WTC11 (cell line): ENCODE results near the gene IVD. TPM values are rescaled to one million over a fixed set of nuclear protein-coding genes. Genes with fewer than 3 reads are reported as not detected.

Experiments
- ATAC-seq: fragments of 200-7000 bp; cut with Tn5 transposase; 2 replicates; pipeline ENCODE4 v1.10.0; 2021; ENCODE audit warnings: mild to moderate bottlenecking, moderate library complexity
- CTCF ChIA-PET: fragments of 300-600 bp; sonication (Branson Sonifier 250); formaldehyde crosslinking; loops from one replicate; lab custom pipeline; 2021; ENCODE audit warnings: antibody characterized with exemption; lab: Charles Lee
- POLR2A ChIA-PET: fragments of 350-600 bp; sonication (Branson Sonifier 250); formaldehyde crosslinking; loops from one replicate; lab custom pipeline; 2021; ENCODE audit warnings: antibody characterized with exemption; lab: Charles Lee
- DNase-seq: peaks from one replicate; pipeline ENCODE4 v3.0.0; 2021; ENCODE audit warnings: low spot score
- H3K27ac Mint-ChIP-seq: 2 replicates; pipeline ENCODE4 v1.8.0; 2021; ENCODE audit warnings: mixed read lengths
- H3K27me3 Mint-ChIP-seq: 2 replicates; pipeline ENCODE4 v1.8.0; 2021; ENCODE audit warnings: low read depth, mild to moderate bottlenecking, moderate library complexity, mixed read lengths
- H3K36me3 Mint-ChIP-seq: 2 replicates; pipeline ENCODE4 v1.8.0; 2021; ENCODE audit warnings: mixed read lengths
- H3K4me1 Mint-ChIP-seq: 2 replicates; pipeline ENCODE4 v1.8.0; 2022; ENCODE audit warnings: mixed read lengths
- H3K4me3 Mint-ChIP-seq: 2 replicates; pipeline ENCODE4 v1.8.0; 2021; ENCODE audit warnings: mild to moderate bottlenecking, moderate library complexity, mixed read lengths
- H3K9me3 Mint-ChIP-seq: 2 replicates; pipeline ENCODE4 v1.8.0; 2021; ENCODE audit warnings: mixed read lengths
- ATF1 ChIP-seq: sonication (generic); formaldehyde crosslinking; IDR thresholded peaks from 2 replicates; pipeline ENCODE4 v1.8.1; 2023; ENCODE audit warnings: mild to moderate bottlenecking, moderate library complexity, missing genetic modification reagents
- ATF3 ChIP-seq: sonication (generic); formaldehyde crosslinking; conservative IDR thresholded peaks from 2 replicates; pipeline ENCODE4 v1.8.1; 2022; ENCODE audit warnings: mild to moderate bottlenecking, missing genetic modification reagents
- ETV6 ChIP-seq: sonication (generic); formaldehyde crosslinking; IDR thresholded peaks from 2 replicates; pipeline ENCODE4 v1.8.1; 2022; ENCODE audit warnings: mild to moderate bottlenecking, missing genetic modification reagents
- FOXK1 ChIP-seq: sonication (generic); formaldehyde crosslinking; IDR thresholded peaks from 2 replicates; pipeline ENCODE4 v1.8.0; 2022; ENCODE audit warnings: mild to moderate bottlenecking, moderate library complexity, missing genetic modification reagents
- FOXP1 ChIP-seq: sonication (generic); formaldehyde crosslinking; IDR thresholded peaks from 2 replicates; pipeline ENCODE4 v1.8.0; 2022; ENCODE audit warnings: missing genetic modification reagents, mild to moderate bottlenecking, moderate library complexity, borderline replicate concordance
- GABPB1 ChIP-seq: sonication (generic); formaldehyde crosslinking; IDR thresholded peaks from 2 replicates; pipeline ENCODE4 v1.8.1; 2023; ENCODE audit warnings: mild to moderate bottlenecking, missing genetic modification reagents
- JUN ChIP-seq: sonication (generic); formaldehyde crosslinking; IDR thresholded peaks from 2 replicates; pipeline ENCODE4 v1.8.0; 2023; ENCODE audit warnings: mild to moderate bottlenecking, missing genetic modification reagents
- KAT7 ChIP-seq: sonication (generic); formaldehyde crosslinking; IDR thresholded peaks from 2 replicates; pipeline ENCODE4 v1.8.1; 2023; ENCODE audit warnings: missing genetic modification reagents, mild to moderate bottlenecking, borderline replicate concordance
- MLX ChIP-seq: sonication (generic); formaldehyde crosslinking; IDR thresholded peaks from 2 replicates; pipeline ENCODE4 v1.8.1; 2023; ENCODE audit warnings: mild to moderate bottlenecking, missing genetic modification reagents, moderate library complexity
- MYBL2 ChIP-seq: sonication (generic); formaldehyde crosslinking; IDR thresholded peaks from 2 replicates; pipeline ENCODE4 v1.8.1; 2023; ENCODE audit warnings: mild to moderate bottlenecking, moderate library complexity, missing genetic modification reagents
- NFE2L1 ChIP-seq: sonication (generic); formaldehyde crosslinking; IDR thresholded peaks from 2 replicates; pipeline ENCODE4 v1.8.1; 2023; ENCODE audit warnings: missing genetic modification reagents
- SMAD4 ChIP-seq: sonication (generic); formaldehyde crosslinking; IDR thresholded peaks from 2 replicates; pipeline ENCODE4 v1.8.0; 2022; ENCODE audit warnings: mild to moderate bottlenecking, missing genetic modification reagents
- SP1 ChIP-seq: sonication (generic); formaldehyde crosslinking; conservative IDR thresholded peaks from 2 replicates; pipeline ENCODE4 v1.8.1; 2022; ENCODE audit warnings: missing genetic modification reagents
- STAT6 ChIP-seq: sonication (generic); formaldehyde crosslinking; conservative IDR thresholded peaks from 2 replicates; pipeline ENCODE4 v1.8.1; 2023; ENCODE audit warnings: mild to moderate bottlenecking, low read depth, missing genetic modification reagents, moderate library complexity
- ZBTB43 ChIP-seq: sonication (generic); formaldehyde crosslinking; IDR thresholded peaks from 2 replicates; pipeline ENCODE4 v1.8.1; 2023; ENCODE audit warnings: mild to moderate bottlenecking, missing genetic modification reagents
- ZNF232 ChIP-seq: sonication (generic); formaldehyde crosslinking; IDR thresholded peaks from 2 replicates; pipeline ENCODE4 v1.8.0; 2022; ENCODE audit warnings: mild to moderate bottlenecking, missing genetic modification reagents
- ZNF317 ChIP-seq: sonication (generic); formaldehyde crosslinking; IDR thresholded peaks from 2 replicates; pipeline ENCODE4 v1.8.1; 2023; ENCODE audit warnings: low read depth, mild to moderate bottlenecking, moderate library complexity, missing genetic modification reagents, borderline replicate concordance
- ZNF416 ChIP-seq: fragments of 250-450 bp; sonication (Bioruptor Pico); IDR thresholded peaks from 2 replicates; pipeline ENCODE4 v1.9.0; 2021; ENCODE audit warnings: mild to moderate bottlenecking, inconsistent platforms
- total RNA-seq: library from RNA; stranded (reverse); gene quantifications from 3 replicates; pipeline ENCODE4 v1.2.3, GENCODE V29; 2021
- TF ChIP-seq, protein P1 (sequence below): sonication (generic); formaldehyde crosslinking; IDR thresholded peaks from 2 replicates; pipeline ENCODE4 v1.8.1; 2022; ENCODE audit warnings: mild to moderate bottlenecking, moderate library complexity, missing genetic modification reagents
- TF ChIP-seq, protein P2 (sequence below): sonication (generic); formaldehyde crosslinking; IDR thresholded peaks from 2 replicates; pipeline ENCODE4 v1.8.0; 2022; ENCODE audit warnings: mild to moderate bottlenecking, missing genetic modification reagents

Gene IVD
- total RNA-seq, 1 experiment from 2014 or later, result 96.1 TPM

DNA sequence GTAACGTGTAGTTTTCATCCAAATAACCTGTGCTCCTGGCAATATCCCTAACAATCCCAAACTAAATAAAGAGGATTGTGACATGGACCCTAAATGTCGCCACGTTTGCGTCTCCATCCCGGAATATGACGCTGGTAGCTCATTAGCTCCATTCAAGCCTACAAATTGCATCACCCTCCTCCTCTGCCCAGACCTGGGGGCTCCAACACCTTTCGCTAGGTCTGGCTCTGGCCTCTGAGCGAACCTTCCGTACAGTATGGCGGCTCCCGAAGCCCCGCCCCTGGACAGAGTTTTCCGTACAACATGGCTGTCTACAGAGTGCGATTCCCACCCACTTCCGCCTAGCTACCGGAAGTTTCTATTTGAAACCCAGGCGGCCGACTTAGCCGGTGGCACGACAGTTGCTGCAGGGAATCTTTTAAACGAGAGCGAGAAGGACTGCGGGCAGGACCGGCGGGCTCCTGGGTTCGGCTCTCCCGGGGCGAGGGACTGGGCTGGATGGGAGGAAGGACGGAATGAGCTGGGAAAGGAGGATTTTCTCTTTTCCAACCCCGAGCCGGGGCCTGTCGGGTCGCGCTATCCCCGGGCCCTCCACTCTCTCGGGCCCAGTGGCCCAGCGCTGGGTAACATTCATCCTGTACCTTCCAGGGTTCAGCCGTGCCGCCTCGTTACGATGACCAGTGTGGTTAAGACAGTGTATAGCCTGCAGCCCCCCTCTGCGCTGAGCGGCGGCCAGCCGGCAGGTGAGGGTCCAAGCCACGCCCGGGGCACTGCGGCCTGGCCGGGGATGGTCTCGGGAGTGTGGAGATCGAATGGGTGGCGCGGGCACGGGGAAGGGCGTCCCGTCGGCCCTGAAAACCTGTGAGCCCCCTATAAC is 22.8 kb upstream of the IVD start, which contains the start of gene KNSTRN:
KNSTRN (plus strand) TSS at position 142 of the 877 bp plus-strand sequence; CDS start at position 257, 115 bp downstream.
- TF ChIP-seq MLX (CRISPR knock-in tag), result 0 out of 2 replicates have a peak, but pooled peaks have one; percentile 51
- TF ChIP-seq KAT7 (CRISPR knock-in tag), result 0 out of 2 replicates have a peak, but pooled peaks have one; percentile 27
- no peak for TF ChIP-seq SMAD4 (CRISPR knock-in tag)
- no peak for TF ChIP-seq JUN
- TF ChIP-seq STAT6 (CRISPR knock-in tag), result no peak
- TF ChIP-seq, protein P1, sequence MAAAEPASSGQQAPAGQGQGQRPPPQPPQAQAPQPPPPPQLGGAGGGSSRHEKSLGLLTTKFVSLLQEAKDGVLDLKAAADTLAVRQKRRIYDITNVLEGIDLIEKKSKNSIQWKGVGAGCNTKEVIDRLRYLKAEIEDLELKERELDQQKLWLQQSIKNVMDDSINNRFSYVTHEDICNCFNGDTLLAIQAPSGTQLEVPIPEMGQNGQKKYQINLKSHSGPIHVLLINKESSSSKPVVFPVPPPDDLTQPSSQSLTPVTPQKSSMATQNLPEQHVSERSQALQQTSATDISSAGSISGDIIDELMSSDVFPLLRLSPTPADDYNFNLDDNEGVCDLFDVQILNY (CRISPR knock-in tag), result 0 out of 2 replicates have a peak, but pooled peaks have one; percentile 36
- TF ChIP-seq GABPB1, result peak; percentile 71
- TF ChIP-seq NFE2L1 (CRISPR knock-in tag), result peak; percentile 46; the same call in 1 of the 2 replicates
- TF ChIP-seq ZBTB43 (CRISPR knock-in tag), result peak; percentile 80; the same call in 1 of the 2 replicates
- TF ChIP-seq ZNF232 (CRISPR knock-in tag), result peak; percentile 48; the same call in 1 of the 2 replicates
- TF ChIP-seq ETV6, result peak; percentile 14; the same call in 1 of the 2 replicates
- TF ChIP-seq, protein P2, sequence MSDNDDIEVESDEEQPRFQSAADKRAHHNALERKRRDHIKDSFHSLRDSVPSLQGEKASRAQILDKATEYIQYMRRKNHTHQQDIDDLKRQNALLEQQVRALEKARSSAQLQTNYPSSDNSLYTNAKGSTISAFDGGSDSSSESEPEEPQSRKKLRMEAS (CRISPR knock-in tag), result peak; percentile 29; the same call in 1 of the 2 replicates
- TF ChIP-seq MYBL2 (CRISPR knock-in tag), result peak; percentile 99
- peak; percentile 86 for TF ChIP-seq SP1 (CRISPR knock-in tag)
- TF ChIP-seq FOXK1 (CRISPR knock-in tag), result peak; percentile 85; the same call in 1 of the 2 replicates
- TF ChIP-seq FOXP1 (CRISPR knock-in tag), result peak; percentile 64; the same call in 1 of the 2 replicates
- TF ChIP-seq ATF3 (CRISPR knock-in tag), result peak; percentile 92
- TF ChIP-seq ATF1 (CRISPR knock-in tag), result 0 out of 2 replicates have a peak, but pooled peaks have one; percentile 48
- no peak for TF ChIP-seq ZNF416 (CRISPR knock-in tag)
- 0 out of 2 replicates have a peak, but pooled peaks have one; percentile 14 for TF ChIP-seq ZNF317 (CRISPR knock-in tag)
- Mint-ChIP-seq H3K27me3 (no peaks in the 10 kb centered on the region), H3K4me3 (peak within 1 kb of the TSS; percentile 92), H3K27ac (peak within 1 kb of the TSS; percentile 98), H3K4me1 (peaks cover 22% of the 10 kb centered on the region), H3K9me3 (peaks cover 15% of the 10 kb centered on the region), H3K36me3 (peaks cover 38% of the 10 kb centered on the region)
- ATAC-seq (peak; percentile 100), DNase-seq (peak; percentile 98)
- CTCF ChIA-PET, result interaction anchor here (0.6 to 1.7 kb wide), 12 partner anchors 11 to 108 kb away, joined by 3 to 17 read pairs (median 4); partner anchors contain the start of genes CCDC9B and PLCB2
- POLR2A ChIA-PET, result interaction anchor here (0.5 to 1.5 kb wide), 6 partner anchors 11 to 42 kb away, joined by 3 to 8 read pairs (median 5); partner anchors contain the start of genes CCDC9B and IVD
